Stimulated activated CD8-positive, alpha-beta memory T cell treated with anti-CD3 and anti-CD28 coated beads, Interleukin-4, amount 100 ng/mL, for 24 hours (primary cell): Measurements from ENCODE around the gene EXOC6.
"Not testable (repeated sequence)": the region's sequence is repeated elsewhere in the genome, so short reads cannot be mapped to it uniquely, and the experiment has no call there.

Experiments
- DNase-seq: peaks from one replicate; pipeline ENCODE4 v3.0.0-alpha.2; 2020; ENCODE audit warnings: low read depth

The EXOC6 gene

GRCh38 chr10:92880233-92880861 lies 32.0 kb downstream of the EXOC6 start:
- DNase-seq: no peak

GRCh38 chr10:92880917-92881316 lies 32.6 kb downstream of the EXOC6 start:
- no peak for DNase-seq

GRCh38 chr10:92886334-92886961 lies 38.1 kb downstream of the EXOC6 start:
- no peak for DNase-seq

GRCh38 chr10:92890471-92890870 lies 42.2 kb downstream of the EXOC6 start:
- DNase-seq: no peak

GRCh38 chr10:92891885-92892690 lies 43.8 kb downstream of the EXOC6 start:
- no peak for DNase-seq

- no peak for DNase-seq
Measured at GRCh38 chr10:92892691-92893054, 44.4 kb downstream of the EXOC6 start.

- DNase-seq: no peak
Measured at GRCh38 chr10:92894081-92894655, 45.8 kb downstream of the EXOC6 start.

- no peak for DNase-seq
Measured at GRCh38 chr10:92897916-92898315, 49.6 kb downstream of the EXOC6 start.

- DNase-seq: no peak
Measured at GRCh38 chr10:92901819-92902251, 53.5 kb downstream of the EXOC6 start.

GRCh38 chr10:92903633-92904032 lies 55.3 kb downstream of the EXOC6 start:
- DNase-seq: no peak

- no peak for DNase-seq
Measured at GRCh38 chr10:92907280-92907679, 59.0 kb downstream of the EXOC6 start.

- not testable (repeated sequence) for DNase-seq
Measured at GRCh38 chr10:92912631-92913030, 64.3 kb downstream of the EXOC6 start.

GRCh38 chr10:92913973-92914372 lies 65.7 kb downstream of the EXOC6 start:
- no peak for DNase-seq

GRCh38 chr10:92914478-92915325 lies 66.4 kb downstream of the EXOC6 start:
- DNase-seq: peak; percentile 28

GRCh38 chr10:92915892-92916291 lies 67.6 kb downstream of the EXOC6 start:
- no peak for DNase-seq

- DNase-seq: no peak
Measured at GRCh38 chr10:92916433-92916832, 68.1 kb downstream of the EXOC6 start.

- DNase-seq: no peak
Measured at GRCh38 chr10:92918603-92919002, 70.3 kb downstream of the EXOC6 start.

- no peak for DNase-seq
Measured at GRCh38 chr10:92920866-92921265, 72.5 kb downstream of the EXOC6 start.

- DNase-seq: no peak
Measured at GRCh38 chr10:92923416-92923815, 75.1 kb downstream of the EXOC6 start.

- no peak for DNase-seq
Measured at GRCh38 chr10:92929896-92930295, 81.6 kb downstream of the EXOC6 start.

GRCh38 chr10:92931597-92931996 lies 83.3 kb downstream of the EXOC6 start:
- DNase-seq: no peak

- DNase-seq: no peak
Measured at GRCh38 chr10:92937876-92938275, 89.6 kb downstream of the EXOC6 start.
